Suprapubic skin (tissue), 4 donors: ENCODE results near the gene ADM5. TPM values are rescaled to one million over a fixed set of nuclear protein-coding genes. Genes with fewer than 3 reads are reported as not detected.

Experiments used
- DNase-seq, 2 donors: peaks; one replicate each; pipeline ENCODE4 v3.0.0-alpha.2; 2019; ENCODE audit warnings: low spot score in 2 of 2
- H3K27ac ChIP-seq: fragments of 200-600 bp; sonication (generic); one replicate; pipeline ENCODE4 v1.5.1; 2019
- H3K27me3 ChIP-seq: fragments of 200-600 bp; sonication (generic); one replicate; pipeline ENCODE4 v1.5.1; 2019
- H3K36me3 ChIP-seq: fragments of 200-600 bp; sonication (generic); one replicate; pipeline ENCODE4 v1.5.1; 2019
- H3K4me1 ChIP-seq: fragments of 200-600 bp; sonication (generic); one replicate; pipeline ENCODE4 v1.5.1; 2019
- H3K4me3 ChIP-seq: fragments of 200-600 bp; sonication (generic); one replicate; pipeline ENCODE4 v1.5.1; 2019; ENCODE audit warnings: mild to moderate bottlenecking
- H3K9me3 ChIP-seq: fragments of 200-600 bp; sonication (generic); one replicate; pipeline ENCODE4 v1.5.1; 2019
- EP300 ChIP-seq: sonication (generic); formaldehyde crosslinking; IDR thresholded peaks from one replicate; pipeline ENCODE4 v1.6.1; 2017; ENCODE audit warnings: antibody characterized with exemption
- POLR2A ChIP-seq, 2 donors: fragments of 450-650 bp; IDR thresholded peaks; one replicate each; pipeline ENCODE4 v1.6.1; 2017; ENCODE audit warnings: antibody characterized with exemption in 2 of 2, mild to moderate bottlenecking in 2 of 2, moderate library complexity in 2 of 2
- POLR2AphosphoS5 ChIP-seq, 3 donors: sonication (generic); formaldehyde crosslinking; IDR thresholded peaks; one replicate each; pipeline ENCODE4 v1.6.1; 2017; ENCODE audit warnings: antibody characterized with exemption in 3 of 3
- WGBS: methylation state at CpG from one replicate; pipeline ENCODE4 v1.1.5; 2018; 5-methylcytosine and 5-hydroxymethylcytosine counted together
- total RNA-seq, 4 donors: library from RNA; depleted of rRNA; stranded (reverse); fragments of >200 nt; gene quantifications; one replicate each; pipeline ENCODE4 v1.1.0, GENCODE V29; 2016
- TF ChIP-seq, protein P1 (sequence below), 2 donors: fragments of 200-600 bp in 1 of 2; fragments of 450-650 bp in 1 of 2; sonication (generic) in 1 of 2; IDR thresholded peaks; one replicate each; pipeline ENCODE4 v1.5.1; 2016 to 2019; ENCODE audit warnings: antibody characterized with exemption in 2 of 2, mild to moderate bottlenecking in 1 of 2, moderate library complexity in 1 of 2

The ADM5 gene
- total RNA-seq, 4 donors from 2014 or later = 1.8 to 7.6 (median 4.1) TPM

DNA sequence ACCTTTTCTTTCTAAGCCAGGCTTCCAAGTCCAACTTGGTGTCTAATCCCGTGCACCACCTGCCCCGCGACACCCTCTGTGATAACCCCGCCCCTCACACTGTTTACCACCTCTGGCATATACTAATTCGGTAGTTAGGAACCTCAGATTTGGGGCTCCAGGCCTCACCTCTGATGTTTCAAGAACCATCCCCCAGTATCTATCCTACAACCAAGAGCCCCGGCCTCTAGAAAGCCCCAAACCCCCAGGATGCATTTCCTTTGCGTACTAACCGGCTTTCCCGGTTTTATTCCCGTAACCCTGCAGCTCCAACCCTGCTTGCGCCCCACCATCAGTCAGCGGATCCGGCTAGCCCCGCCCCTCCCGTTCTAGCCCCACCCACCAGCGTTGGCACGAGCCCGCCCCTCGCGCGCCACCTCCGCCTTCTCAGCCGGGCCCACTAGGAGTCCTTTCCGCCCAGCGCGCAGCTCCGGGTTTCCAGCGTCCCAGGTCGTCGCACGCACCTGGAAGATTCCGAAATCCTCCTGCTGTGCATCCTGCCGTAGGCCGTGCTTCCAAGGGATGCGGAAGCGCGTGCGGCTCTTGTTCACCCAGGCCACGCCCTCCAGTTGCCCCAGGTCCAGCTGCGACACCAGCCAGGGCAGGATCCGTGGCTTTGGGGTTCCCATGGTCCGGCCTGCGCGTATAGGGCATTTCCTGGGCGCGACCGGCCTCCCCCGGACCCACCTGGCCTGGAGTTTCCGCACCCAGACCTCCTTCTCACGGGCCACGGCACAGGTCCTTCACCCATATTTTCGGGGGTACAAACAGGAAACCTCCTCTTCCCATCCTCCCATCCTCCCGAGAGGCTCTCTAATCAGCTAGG lies 25.0 kb upstream of the ADM5 start:
- WGBS = 1% methylated on average over 52 of the region's 53 CpGs
- H3K27me3 ChIP-seq = no peaks in the 10 kb centered on the region
- H3K9me3 ChIP-seq = no peaks in the 10 kb centered on the region
- peak in 1 of 2 donors; percentile 14 for TF ChIP-seq POLR2A (IDR thresholded peaks at IDR 0.05)
- TF ChIP-seq POLR2AphosphoS5 (IDR thresholded peaks at IDR 0.05) = peak in 1 of 3 donors; percentile 54
- TF ChIP-seq, protein P1, sequence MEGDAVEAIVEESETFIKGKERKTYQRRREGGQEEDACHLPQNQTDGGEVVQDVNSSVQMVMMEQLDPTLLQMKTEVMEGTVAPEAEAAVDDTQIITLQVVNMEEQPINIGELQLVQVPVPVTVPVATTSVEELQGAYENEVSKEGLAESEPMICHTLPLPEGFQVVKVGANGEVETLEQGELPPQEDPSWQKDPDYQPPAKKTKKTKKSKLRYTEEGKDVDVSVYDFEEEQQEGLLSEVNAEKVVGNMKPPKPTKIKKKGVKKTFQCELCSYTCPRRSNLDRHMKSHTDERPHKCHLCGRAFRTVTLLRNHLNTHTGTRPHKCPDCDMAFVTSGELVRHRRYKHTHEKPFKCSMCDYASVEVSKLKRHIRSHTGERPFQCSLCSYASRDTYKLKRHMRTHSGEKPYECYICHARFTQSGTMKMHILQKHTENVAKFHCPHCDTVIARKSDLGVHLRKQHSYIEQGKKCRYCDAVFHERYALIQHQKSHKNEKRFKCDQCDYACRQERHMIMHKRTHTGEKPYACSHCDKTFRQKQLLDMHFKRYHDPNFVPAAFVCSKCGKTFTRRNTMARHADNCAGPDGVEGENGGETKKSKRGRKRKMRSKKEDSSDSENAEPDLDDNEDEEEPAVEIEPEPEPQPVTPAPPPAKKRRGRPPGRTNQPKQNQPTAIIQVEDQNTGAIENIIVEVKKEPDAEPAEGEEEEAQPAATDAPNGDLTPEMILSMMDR (IDR thresholded peaks at IDR 0.05) = peak; percentile 3 to 33
- TF ChIP-seq EP300 = no peak
- H3K4me1 ChIP-seq = peaks cover 29% of the 10 kb centered on the region
- H3K27ac ChIP-seq = peak overlapping the region; percentile 89
- H3K4me3 ChIP-seq = peak overlapping the region; percentile 76
- DNase-seq = peak; percentile 95 to 97
- peaks cover 35% of the 10 kb centered on the region for H3K36me3 ChIP-seq

DNA sequence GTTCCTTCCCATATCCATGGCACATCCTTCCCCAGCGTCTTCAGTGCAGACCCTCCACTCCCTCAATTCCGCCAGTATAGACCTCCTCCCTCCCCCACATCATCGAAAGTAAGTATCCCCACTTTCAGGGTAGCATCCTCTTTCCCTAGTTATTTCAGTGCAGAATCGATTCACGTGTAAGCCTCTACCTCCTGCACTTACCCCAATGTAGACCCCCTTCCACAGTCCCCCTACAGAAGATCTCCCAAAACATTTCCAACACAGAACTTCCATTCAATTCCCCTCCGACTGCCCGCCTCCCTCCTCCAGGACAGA lies 24.4 kb upstream of the ADM5 start:
- Histone ChIP-seq H3K4me1 (peaks cover 29% of the 10 kb centered on the region), H3K4me3 (peak overlapping the region; percentile 76), H3K27me3 (no peaks in the 10 kb centered on the region), H3K27ac (peak overlapping the region; percentile 89), H3K9me3 (no peaks in the 10 kb centered on the region), H3K36me3 (peaks cover 30% of the 10 kb centered on the region)
- no peak for TF ChIP-seq POLR2A (IDR thresholded peaks at IDR 0.05)
- no peak for TF ChIP-seq EP300
- TF ChIP-seq, protein P1 (IDR thresholded peaks at IDR 0.05) = no peak
- no peak for TF ChIP-seq POLR2AphosphoS5 (IDR thresholded peaks at IDR 0.05)
- WGBS = 0% methylated on average over 7 of the region's 7 CpGs
- DNase-seq = no peak

GRCh38 chr19:49665351-49666119 lies 23.9 kb upstream of the ADM5 start, which contains the start of the genes BCL2L12 and IRF3:
TSS of gene BCL2L12 (plus strand) at chr19:49665933. CDS start at chr19:49666693, 760 bp downstream.
TSS of gene IRF3 (minus strand) at chr19:49665857. CDS start at chr19:49664838, 1,019 bp downstream.
- H3K27me3 ChIP-seq = no peaks in the 10 kb centered on the region
- peak within 1 kb of the TSS; percentile 89 for H3K27ac ChIP-seq
- TF ChIP-seq POLR2A (IDR thresholded peaks at IDR 0.05) = no peak
- no peak for TF ChIP-seq EP300
- TF ChIP-seq, protein P1 (IDR thresholded peaks at IDR 0.05) = no peak
- peak in 1 of 3 donors; percentile 79 for TF ChIP-seq POLR2AphosphoS5 (IDR thresholded peaks at IDR 0.05)
- no peaks in the 10 kb centered on the region for H3K9me3 ChIP-seq
- peaks cover 29% of the 10 kb centered on the region for H3K4me1 ChIP-seq
- WGBS = 0% methylated on average over 35 of the region's 50 CpGs
- peak within 1 kb of the TSS; percentile 76 for H3K4me3 ChIP-seq
- peak; percentile 99 to 100 for DNase-seq
- H3K36me3 ChIP-seq = peaks cover 30% of the 10 kb centered on the region

DNA sequence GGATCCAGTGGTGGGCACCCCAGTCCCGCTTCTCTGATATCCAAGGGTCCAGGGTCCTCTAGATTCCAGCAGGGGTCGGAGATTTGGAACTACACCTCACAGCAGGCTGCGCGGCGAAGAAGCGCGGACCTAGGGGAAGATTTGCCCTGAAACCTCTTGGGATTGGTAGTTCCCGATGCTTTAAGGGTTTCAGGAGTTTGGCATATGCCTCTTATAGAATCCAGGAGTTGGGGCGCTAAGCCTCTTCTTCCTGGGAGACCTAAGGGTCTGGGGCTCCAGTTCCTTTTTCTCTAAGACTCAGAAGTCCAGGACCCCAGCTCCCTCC lies 23.3 kb upstream of the ADM5 start:
- peaks cover 29% of the 10 kb centered on the region for H3K4me1 ChIP-seq
- no peak for DNase-seq
- TF ChIP-seq POLR2A (IDR thresholded peaks at IDR 0.05) (no peak), EP300 (no peak)
- H3K27me3 ChIP-seq = no peaks in the 10 kb centered on the region
- H3K9me3 ChIP-seq = no peaks in the 10 kb centered on the region
- H3K4me3 ChIP-seq = peak overlapping the region; percentile 76
- 0% methylated on average over 5 of the region's 9 CpGs for WGBS
- peaks cover 26% of the 10 kb centered on the region for H3K36me3 ChIP-seq
- H3K27ac ChIP-seq = peak overlapping the region; percentile 89

GRCh38 chr19:49667473-49667872 lies 21.9 kb upstream of the ADM5 start:
- no peak overlapping the region for H3K4me3 ChIP-seq

More at GRCh38 chr19:49667473-49667872, 21.9 kb upstream of the ADM5 start:
- Histone ChIP-seq H3K9me3 (no peaks in the 10 kb centered on the region), H3K27me3 (no peaks in the 10 kb centered on the region), H3K36me3 (peaks cover 12% of the 10 kb centered on the region), H3K4me1 (peaks cover 32% of the 10 kb centered on the region), H3K27ac (no peak overlapping the region)
- TF ChIP-seq EP300 (no peak), POLR2AphosphoS5 (IDR thresholded peaks at IDR 0.05) (no peak), POLR2A (IDR thresholded peaks at IDR 0.05) (no peak)
- TF ChIP-seq, protein P1 (IDR thresholded peaks at IDR 0.05) = no peak
- no peak for DNase-seq
- 100% methylated on average over 2 of the region's 2 CpGs for WGBS
